ENCODE results near the gene TTC39B.

DNA sequence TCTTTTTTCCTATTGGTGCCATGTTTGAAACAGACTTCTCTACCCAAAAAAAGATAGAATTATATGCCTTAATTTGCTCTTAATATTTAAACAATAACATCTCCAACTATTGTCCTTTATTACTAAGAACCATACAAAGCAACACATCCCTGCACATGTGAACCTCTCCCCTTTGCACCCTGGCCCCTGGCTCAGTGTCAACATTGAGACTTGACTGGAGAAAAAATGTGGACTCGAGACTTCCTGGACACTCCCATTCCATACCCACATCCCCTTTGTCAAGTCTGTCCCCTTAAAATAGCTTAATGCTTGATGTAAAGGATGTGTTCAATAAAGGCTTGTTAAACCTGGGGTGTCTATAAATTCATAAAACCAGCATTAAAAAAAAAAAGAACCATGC is 53.2 kb downstream of the TTC39B start:
- TF ChIP-seq, protein P1, sequence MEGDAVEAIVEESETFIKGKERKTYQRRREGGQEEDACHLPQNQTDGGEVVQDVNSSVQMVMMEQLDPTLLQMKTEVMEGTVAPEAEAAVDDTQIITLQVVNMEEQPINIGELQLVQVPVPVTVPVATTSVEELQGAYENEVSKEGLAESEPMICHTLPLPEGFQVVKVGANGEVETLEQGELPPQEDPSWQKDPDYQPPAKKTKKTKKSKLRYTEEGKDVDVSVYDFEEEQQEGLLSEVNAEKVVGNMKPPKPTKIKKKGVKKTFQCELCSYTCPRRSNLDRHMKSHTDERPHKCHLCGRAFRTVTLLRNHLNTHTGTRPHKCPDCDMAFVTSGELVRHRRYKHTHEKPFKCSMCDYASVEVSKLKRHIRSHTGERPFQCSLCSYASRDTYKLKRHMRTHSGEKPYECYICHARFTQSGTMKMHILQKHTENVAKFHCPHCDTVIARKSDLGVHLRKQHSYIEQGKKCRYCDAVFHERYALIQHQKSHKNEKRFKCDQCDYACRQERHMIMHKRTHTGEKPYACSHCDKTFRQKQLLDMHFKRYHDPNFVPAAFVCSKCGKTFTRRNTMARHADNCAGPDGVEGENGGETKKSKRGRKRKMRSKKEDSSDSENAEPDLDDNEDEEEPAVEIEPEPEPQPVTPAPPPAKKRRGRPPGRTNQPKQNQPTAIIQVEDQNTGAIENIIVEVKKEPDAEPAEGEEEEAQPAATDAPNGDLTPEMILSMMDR (IDR thresholded peaks at IDR 0.05) = no peak
- TF ChIP-seq POLR2AphosphoS5 (IDR thresholded peaks at IDR 0.05) (no peak), POLR2A (IDR thresholded peaks at IDR 0.05) (no peak)

Measured in transverse colon (tissue), 4 donors.